DMS153 treated with DMSO at 0.1 percent for 48 hours (cell line): ENCODE results near the gene DTX3L.

Experiments used
- DNase-seq: peaks from one replicate; lab custom pipeline; 2025; ENCODE audit not compliant: unreplicated experiment; lab: John Stamatoyannopoulos, UW

The DTX3L gene

DNA sequence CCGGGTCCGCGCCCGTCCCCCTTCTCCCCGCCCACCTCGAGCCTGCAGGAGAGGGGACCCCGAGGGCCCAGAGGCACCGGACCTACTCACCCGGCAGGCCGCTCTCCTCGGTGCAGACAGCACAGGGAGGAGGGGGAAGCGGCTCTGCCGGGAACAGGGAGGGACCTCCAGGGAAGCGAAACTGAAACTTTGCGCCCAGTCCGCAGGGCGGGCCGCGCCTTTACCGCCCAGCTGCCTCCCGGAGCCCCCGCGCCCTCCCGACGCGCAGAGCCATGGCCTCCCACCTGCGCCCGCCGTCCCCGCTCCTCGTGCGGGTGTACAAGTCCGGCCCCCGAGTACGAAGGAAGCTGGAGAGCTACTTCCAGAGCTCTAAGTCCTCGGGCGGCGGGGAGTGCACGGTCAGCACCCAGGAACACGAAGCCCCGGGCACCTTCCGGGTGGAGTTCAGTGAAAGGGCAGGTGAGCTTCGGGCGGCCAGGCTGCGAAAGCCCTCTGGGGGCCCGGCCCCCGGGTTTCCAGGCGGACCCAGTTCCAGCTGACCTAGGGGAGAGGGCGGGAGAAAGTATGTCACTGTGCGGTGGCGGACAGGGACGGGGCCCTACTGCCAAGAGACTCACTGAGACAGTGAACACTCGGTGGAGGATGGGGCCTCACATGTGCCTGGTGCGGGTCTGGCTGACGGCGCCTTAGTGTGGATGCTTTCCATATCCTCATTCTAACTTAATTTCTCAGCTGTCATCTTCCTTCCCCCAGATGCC, at the start of gene DTX3L, which contains the start of gene PARP9:
Gene DTX3L, plus strand, starts transcription at position 184 of the 758 bp plus-strand sequence. Its CDS starts 89 bp downstream, at position 273.
Gene PARP9, minus strand, starts transcription at position 146 of the 758 bp plus-strand sequence. CDS start 4,680 bp downstream, outside the sequence.
- DNase-seq, result peak; percentile 47

GRCh38 chr3:122515020-122515468, 49.1 kb upstream of the DTX3L start:
- DNase-seq, result no peak

GRCh38 chr3:122515870-122516269, 48.3 kb upstream of the DTX3L start:
- DNase-seq, result no peak

DNA sequence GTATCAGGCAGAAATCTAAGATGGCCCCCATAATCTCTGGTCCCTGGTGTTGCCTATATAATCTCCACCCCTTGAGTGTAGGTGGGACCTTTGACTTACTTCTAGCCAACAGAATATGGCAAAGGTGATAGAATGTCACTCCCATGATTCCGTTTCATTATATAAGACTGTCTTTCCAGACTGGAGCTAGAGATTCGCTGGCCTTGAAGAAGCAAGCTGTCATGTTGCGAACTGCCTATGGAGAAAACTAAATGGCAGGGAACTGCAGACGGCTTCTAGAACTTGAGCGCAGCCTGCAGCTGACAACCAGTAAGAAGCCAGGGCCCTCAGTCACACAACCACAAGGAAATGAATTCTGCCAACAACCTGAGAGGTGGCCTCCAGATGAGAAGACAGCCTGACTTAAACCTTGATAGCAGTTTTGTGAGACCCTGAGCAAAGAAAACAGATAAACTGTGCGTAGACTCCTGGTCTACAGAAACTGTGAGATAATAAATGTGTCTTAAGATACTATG, 47.2 kb upstream of the DTX3L start:
- no peak for DNase-seq

DNA sequence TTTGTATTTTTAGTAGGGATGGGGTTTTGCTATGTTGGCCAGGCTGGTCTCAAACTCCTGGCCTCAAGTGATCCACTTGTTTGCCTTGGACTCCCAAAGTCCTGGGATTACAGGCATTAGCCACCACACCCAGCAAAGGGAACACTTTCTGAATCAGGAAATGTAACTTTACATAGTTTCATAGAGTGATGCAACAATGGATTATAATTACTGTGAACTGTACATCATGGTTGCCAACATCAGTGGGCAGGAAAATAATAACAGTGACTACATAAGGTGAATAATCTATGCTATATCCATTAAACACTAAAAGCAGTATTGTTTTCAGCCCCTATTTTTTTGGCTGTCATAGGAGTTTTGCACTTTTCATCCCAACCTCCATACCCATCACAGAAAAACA, 44.4 kb upstream of the DTX3L start:
- no peak for DNase-seq

DNA sequence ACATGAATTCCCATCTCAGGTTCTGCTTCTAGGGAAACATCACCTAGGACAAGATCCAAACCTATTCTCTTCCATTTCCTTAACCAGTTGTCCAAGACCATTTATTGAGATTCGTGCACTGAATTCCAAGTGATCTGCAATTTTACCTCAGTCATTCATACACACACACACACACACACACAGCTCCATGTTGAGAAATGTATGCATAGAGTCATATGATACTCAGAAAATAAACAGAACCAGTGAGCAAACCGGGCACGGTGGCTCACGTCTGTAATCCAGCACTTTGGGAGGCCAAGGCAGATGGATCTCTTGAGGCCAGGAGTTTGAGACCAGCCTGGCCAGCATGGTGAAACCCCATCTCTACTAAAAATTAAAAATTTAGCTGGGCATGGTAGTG, 43.3 kb upstream of the DTX3L start:
- no peak for DNase-seq

DNA sequence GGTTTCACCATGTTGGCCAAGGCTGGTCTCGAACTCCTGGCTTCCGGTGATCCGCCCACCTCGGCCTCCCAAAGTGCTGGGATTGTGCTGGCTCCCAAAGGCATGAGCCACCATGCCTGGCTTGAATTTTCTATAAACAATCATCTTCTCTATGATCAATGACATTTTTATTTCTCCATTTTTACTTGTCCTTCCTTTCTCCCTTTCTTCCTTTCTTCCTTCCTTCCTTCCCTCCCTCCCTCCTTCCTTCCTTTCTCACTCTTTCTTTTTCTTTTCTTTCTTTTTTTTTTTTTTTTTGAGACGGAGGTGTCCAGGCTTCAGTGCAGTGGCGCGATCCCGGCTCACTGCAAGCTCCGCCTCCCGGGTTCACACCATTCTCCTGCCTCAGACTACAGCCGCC, 40.8 kb upstream of the DTX3L start:
- no peak for DNase-seq

GRCh38 chr3:122530164-122530563, 34.0 kb upstream of the DTX3L start:
- no peak for DNase-seq

- no peak for DNase-seq
Measured at GRCh38 chr3:122533480-122533879, 30.7 kb upstream of the DTX3L start.

DNA sequence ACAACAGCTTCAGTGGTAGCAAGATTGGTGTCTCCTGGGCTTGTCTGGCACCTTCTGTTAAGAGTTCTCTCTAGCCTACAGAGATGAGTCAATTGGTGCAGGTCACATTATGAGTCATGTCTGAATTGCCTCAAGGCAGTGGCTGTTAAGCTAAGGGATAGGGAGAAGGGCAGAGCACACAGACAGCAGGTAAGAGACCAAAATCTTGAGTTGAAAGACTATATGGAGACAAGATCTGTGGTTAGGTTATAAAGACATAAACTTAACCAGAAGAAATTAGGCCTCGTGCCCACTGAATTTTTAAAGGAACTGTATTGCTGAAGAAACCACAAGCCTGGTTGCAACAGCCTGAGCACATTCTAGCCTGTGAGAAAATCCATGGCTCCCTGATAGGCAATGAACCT, 30.2 kb upstream of the DTX3L start:
- no peak for DNase-seq

- DNase-seq, result no peak
Measured at GRCh38 chr3:122535964-122536631, 28.0 kb upstream of the DTX3L start.

- no peak for DNase-seq
Measured at GRCh38 chr3:122536632-122537001, 27.5 kb upstream of the DTX3L start.

DNA sequence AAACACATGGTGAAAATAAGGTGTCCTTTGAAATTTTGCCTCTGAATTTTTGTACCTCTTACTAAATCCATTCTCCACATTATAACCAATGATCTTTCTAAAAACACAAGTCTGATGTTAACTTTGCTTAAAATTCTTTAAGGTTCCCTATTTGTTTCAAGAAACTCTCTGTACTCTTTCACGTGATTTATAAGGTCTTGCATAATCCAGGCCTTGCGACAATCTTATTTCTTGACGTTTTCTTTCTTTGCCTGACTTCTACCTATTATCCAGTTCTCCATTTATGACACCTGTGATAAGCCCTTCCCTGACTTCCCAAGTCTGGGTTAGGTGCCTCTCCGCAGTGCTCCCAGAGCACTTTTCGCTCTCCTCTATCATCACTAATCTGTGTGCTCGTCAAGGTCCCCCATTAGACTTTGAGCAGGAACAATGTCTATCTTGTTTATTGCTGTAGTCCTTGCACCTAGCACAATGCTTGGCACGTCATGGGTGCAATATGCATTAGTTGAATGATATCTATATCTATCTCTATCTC, 25.1 kb upstream of the DTX3L start:
- DNase-seq, result no peak

- DNase-seq, result no peak
Measured at GRCh38 chr3:122546151-122546550, 18.0 kb upstream of the DTX3L start.

DNA sequence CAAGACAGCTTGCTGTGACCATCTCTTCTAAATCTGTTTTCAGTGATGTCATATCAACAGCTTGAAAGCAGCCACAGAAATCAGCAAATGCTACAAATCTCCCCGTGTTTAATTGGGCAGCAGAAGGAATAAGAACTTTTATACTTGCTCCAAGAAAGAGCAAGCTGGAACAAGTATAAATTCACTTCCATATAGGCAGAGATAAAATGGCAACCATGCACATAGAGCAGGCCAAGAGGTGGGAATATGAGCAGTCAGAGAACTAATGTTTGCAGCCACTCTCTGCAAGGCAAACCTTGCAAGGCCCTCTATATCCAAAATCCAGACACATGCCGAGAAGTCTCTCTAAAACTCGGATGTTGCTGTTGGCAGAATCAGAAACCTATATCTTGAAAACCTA, 16.1 kb upstream of the DTX3L start:
- no peak for DNase-seq

GRCh38 chr3:122548619-122549018, 15.5 kb upstream of the DTX3L start:
- no peak for DNase-seq

DNA sequence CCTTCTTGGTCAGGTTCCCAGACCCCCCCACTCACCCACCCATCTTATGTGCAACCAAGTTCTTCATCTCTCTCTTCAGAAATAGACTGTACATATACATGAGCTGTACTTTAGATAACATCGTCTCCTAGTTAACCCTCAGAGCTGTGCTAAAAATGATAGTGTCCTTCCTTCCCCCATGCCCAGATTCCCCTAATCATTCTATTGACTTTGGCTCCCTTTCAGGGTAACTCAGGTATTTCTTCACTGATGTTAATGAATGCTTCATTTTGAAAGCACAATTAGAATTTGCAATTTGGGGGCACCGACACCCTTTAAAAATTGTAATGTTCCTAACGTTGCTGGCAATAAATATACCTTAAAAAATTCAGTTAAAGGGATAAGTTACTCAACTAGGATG, 11.0 kb upstream of the DTX3L start:
- DNase-seq, result no peak

- no peak for DNase-seq
Measured at GRCh38 chr3:122555275-122556071, 8.7 kb upstream of the DTX3L start.

DNA sequence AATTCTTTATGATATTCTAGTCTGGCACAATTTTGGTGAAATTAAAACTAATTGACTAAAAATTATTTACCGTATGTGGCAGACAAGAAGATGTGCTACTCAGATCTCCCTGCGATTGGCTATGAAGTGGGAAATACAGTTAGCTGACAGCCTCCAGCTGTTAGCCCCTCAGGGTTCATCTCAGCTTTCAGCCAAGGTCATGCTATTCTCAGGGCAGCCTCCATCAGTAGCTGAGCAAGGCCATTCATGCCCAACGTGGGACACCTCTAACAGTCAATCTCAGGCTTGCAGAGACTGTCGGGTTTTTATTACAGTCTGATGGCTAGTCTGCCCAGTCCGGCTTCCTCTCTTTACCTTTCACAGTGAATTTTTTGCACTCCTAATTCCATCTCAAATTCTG, 6.8 kb upstream of the DTX3L start:
- no peak for DNase-seq

GRCh38 chr3:122558605-122559004, 5.5 kb upstream of the DTX3L start:
- no peak for DNase-seq

DNA sequence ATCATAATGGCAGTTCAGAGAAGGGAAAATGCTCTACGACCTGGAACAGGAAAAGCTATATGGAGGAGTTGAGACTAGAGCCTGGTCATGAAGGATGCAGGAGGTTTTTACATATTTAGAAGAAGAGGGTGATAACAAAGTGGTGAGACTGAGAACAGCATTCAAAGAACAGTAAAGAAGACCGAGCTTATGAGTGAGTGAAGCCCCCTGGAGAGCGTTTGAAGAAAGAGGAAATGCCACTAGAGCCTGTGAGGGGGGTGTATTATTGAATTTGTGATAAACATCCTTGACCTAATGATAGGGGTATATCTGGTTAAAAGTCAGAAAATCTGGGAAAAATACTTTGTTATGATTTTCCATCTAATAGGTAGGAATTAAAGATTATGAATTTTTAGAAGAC, 4.2 kb upstream of the DTX3L start:
- no peak for DNase-seq
